ENCODE results near the gene SLC39A13. TPM values are rescaled to one million over a fixed set of nuclear protein-coding genes. Genes with fewer than 3 reads are reported as not detected.
A peak's percentile ranks its signal among the peaks of the same experiment; 100 is the strongest.

Gene SLC39A13
- total RNA-seq, 1 donor from 2014 or later: 124 TPM

GRCh38 chr11:47425611-47426010, 17.2 kb downstream of the SLC39A13 start:
- peak overlapping the region; percentile 100 for H3K4me3 Mint-ChIP-seq (ENCODE audit: unreplicated experiment)
- peaks cover 23% of the 10 kb centered on the region for H3K36me3 Mint-ChIP-seq (ENCODE audit: low read depth)
- peaks cover 32% of the 10 kb centered on the region for H3K4me1 Mint-ChIP-seq (ENCODE audit: low read depth)
- no peak for TF ChIP-seq CTCF (IDR thresholded peaks at IDR 0.05)
- DNase-seq (ENCODE audit: low spot score): no peak
- peak overlapping the region; percentile 100 for H3K27ac Mint-ChIP-seq (ENCODE audit: unreplicated experiment)
- H3K9me3 Mint-ChIP-seq (ENCODE audit: low read depth): no peaks in the 10 kb centered on the region
- no peaks in the 10 kb centered on the region for H3K27me3 Mint-ChIP-seq (ENCODE audit: low read depth)

- Mint-ChIP-seq H3K9me3 (ENCODE audit: low read depth) (no peaks in the 10 kb centered on the region), H3K27ac (ENCODE audit: unreplicated experiment) (peak within 1 kb of the TSS; percentile 100), H3K4me1 (ENCODE audit: low read depth) (peaks cover 32% of the 10 kb centered on the region), H3K4me3 (ENCODE audit: unreplicated experiment) (peak within 1 kb of the TSS; percentile 100), H3K27me3 (ENCODE audit: low read depth) (no peaks in the 10 kb centered on the region), H3K36me3 (ENCODE audit: low read depth) (peaks cover 20% of the 10 kb centered on the region)
- no peak for DNase-seq (ENCODE audit: low spot score)
- TF ChIP-seq CTCF (IDR thresholded peaks at IDR 0.05): peak; percentile 15
These were observed 17.9 kb downstream of the SLC39A13 start, which contains the start of gene PSMC3 for GRCh38 chr11:47426062-47426956. Gene PSMC3 (minus strand): TSS chr11:47426439. CDS start chr11:47426279, 160 bp downstream.

GRCh38 chr11:47430524-47430923, 22.1 kb downstream of the SLC39A13 start:
- Mint-ChIP-seq H3K4me3 (ENCODE audit: unreplicated experiment) (no peak overlapping the region), H3K27me3 (ENCODE audit: low read depth) (no peaks in the 10 kb centered on the region), H3K36me3 (ENCODE audit: low read depth) (peaks cover 4% of the 10 kb centered on the region), H3K27ac (ENCODE audit: unreplicated experiment) (no peak overlapping the region), H3K4me1 (ENCODE audit: low read depth) (peaks cover 14% of the 10 kb centered on the region), H3K9me3 (ENCODE audit: low read depth) (no peaks in the 10 kb centered on the region)
- TF ChIP-seq CTCF (IDR thresholded peaks at IDR 0.05): no peak
- DNase-seq (ENCODE audit: low spot score): no peak

GRCh38 chr11:47431356-47432083, 23.1 kb downstream of the SLC39A13 start:
- Mint-ChIP-seq H3K27ac (ENCODE audit: unreplicated experiment) (no peak overlapping the region), H3K27me3 (ENCODE audit: low read depth) (no peaks in the 10 kb centered on the region), H3K4me1 (ENCODE audit: low read depth) (peaks cover 5% of the 10 kb centered on the region), H3K4me3 (ENCODE audit: unreplicated experiment) (no peak overlapping the region), H3K36me3 (ENCODE audit: low read depth) (no peaks in the 10 kb centered on the region), H3K9me3 (ENCODE audit: low read depth) (no peaks in the 10 kb centered on the region)
- no peak for DNase-seq (ENCODE audit: low spot score)
- no peak for TF ChIP-seq CTCF (IDR thresholded peaks at IDR 0.05)

- Mint-ChIP-seq H3K9me3 (ENCODE audit: low read depth) (no peaks in the 10 kb centered on the region), H3K27ac (ENCODE audit: unreplicated experiment) (no peak overlapping the region), H3K36me3 (ENCODE audit: low read depth) (no peaks in the 10 kb centered on the region), H3K4me3 (ENCODE audit: unreplicated experiment) (no peak overlapping the region), H3K4me1 (ENCODE audit: low read depth) (no peaks in the 10 kb centered on the region), H3K27me3 (ENCODE audit: low read depth) (no peaks in the 10 kb centered on the region)
- no peak for DNase-seq (ENCODE audit: low spot score)
- TF ChIP-seq CTCF (IDR thresholded peaks at IDR 0.05): no peak
These were observed 24.8 kb downstream of the SLC39A13 start for GRCh38 chr11:47433157-47433556.
